Stimulated activated CD8-positive, alpha-beta memory T cell treated with anti-CD3 and anti-CD28 coated beads, Interleukin-7, amount 100 ng/mL, for 24 hours (primary cell): Measurements from ENCODE around the gene ZNF605.
A peak's percentile ranks its signal among the peaks of the same experiment; 100 is the strongest.
"Not testable (repeated sequence)": the region's sequence is repeated elsewhere in the genome, so short reads cannot be mapped to it uniquely, and the experiment has no call there.

ENCODE experiments used
- DNase-seq: peaks from one replicate; pipeline ENCODE4 v3.0.0-alpha.2; 2020; ENCODE audit warnings: low read depth

Gene ZNF605

DNA sequence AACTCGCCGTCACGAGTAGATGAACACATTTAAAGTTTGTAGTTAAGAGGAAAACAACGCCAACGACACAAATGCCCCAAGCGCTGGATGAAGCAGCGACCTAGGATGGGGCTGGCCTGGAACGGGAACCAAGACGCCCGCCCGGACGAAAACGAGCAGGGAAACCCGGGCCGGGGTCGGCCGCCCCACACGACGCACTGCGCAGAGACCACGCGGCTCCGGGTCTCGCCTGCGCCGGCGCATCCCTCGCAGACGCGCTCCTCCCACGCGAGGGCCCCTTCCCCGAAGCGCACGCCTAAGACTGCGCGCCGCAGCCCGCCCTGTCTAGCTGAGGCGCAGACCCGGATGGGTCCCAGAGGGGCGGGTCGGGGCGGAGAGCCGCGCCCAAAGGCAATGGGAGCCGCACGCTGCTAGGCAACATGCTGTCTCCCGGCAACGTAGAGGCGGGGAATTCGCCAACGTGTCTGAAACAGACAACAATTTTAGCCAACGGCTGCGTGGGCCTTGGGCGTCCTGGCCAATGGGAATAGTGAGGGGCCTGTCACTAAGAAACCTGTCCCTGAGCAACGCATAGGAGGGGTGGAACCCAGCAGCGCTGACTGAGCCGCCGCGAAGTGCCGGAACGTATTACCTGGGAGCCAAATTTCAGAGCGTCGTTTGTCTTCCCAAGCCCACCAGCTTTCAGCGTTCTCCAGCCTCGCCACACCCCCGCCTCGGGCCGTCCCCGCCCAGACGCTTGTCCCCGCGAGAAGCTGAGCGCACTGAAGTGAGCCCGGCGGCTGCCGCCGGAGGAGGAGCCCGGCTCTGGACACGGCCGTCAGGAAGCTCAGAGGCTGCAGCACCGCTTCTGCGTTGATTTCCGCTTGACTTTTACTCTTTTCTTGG, 47.7 kb downstream of the ZNF605 start:
- DNase-seq: peak; percentile 91

- DNase-seq: not testable (repeated sequence)
Observed at GRCh38 chr12:132907789-132908144, 48.3 kb downstream of the ZNF605 start.

- no peak for DNase-seq
Observed at GRCh38 chr12:132907216-132907615, 48.9 kb downstream of the ZNF605 start.

DNA sequence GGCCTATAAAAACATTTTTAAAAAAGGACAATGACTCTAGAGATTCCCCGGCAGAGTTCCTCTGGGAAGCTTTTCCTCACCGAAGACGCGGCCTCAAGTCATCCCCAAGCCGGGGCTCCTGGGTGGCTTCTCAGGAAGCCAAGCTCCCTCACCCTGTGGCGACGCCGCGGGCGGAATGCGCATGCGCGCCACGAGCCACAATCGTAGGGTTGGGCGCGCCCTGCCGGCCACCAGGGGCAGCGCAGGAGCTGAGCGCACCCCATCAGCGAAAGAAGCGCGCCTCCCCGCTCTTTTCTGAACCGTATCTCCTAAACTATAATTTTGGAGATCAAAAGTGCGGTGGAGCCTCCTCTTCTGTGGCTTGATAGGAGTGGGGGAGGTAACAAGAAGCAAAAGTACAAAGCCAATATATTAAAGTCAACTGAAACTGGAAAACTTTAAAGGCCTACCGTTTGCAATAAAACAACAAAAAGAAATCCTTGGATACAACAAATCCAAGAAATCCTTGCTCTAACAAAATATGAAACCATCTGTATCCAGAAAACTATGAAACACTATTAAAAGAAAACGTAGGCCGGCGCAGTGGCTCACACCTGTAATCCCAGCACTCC, 51.3 kb downstream of the ZNF605 start:
- DNase-seq: peak; percentile 83

- DNase-seq: no peak
Observed at GRCh38 chr12:132899033-132899432, 57.1 kb downstream of the ZNF605 start.

DNA sequence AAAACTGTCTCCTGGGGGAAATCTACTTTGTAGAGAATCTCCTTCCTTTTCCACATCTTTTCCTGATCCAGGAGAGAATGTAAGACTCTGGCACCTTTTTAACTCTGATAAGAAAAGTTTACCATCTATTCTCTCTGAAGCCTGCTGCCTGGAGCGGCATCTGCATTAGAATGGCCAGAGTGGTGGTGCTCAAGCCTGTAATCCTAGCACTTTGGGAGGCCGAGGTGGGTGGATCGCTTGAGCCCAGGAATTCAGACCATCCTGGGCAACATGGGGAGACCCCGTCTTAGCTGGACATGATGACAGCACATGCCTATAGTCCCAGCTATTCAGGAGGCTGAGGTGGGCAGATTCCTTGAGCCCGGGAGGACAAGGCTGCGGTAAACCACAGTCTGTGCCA, 67.3 kb downstream of the ZNF605 start:
- DNase-seq: no peak

DNA sequence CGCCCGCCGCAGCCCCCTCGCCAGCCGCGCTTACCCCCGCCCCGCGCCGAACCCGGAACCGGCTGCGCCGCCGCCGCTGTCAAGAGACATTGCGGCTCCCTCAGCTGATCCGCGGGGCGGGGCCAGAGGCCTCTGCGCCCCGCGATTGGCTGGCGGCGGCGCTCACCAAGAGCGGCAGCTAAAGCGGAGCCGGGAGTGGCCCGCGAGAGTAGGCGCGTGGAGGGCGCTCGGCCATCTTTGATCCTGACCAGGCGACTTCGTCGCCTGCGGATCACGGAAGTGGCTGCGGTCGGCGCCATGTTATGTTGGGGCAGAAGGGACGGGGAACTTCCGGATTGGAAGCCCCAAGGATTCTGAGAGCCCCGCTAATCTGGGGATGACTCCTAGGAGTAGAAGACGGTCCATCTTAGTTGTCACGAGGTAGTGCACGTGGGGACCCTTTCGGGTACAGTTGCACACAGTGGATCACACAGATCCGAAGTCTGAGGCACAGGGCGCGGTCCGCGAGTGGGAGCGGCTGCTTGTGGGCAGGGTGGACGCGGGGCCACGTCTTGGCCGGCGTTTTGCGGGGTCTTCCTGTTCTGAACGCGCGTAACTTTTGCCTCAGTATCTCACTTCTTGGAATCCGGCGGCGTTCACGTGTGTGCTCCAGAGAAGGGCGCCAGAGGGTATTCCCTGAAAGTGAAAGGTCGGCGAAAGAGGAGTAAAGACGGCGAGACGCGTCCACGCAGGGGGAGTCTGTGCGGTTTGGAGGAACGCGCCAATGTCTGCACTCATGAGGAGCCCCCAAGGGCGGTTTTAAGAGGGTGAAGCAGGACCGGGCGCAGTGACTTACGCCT, 68.4 kb downstream of the ZNF605 start, which contains the start of gene CHFR:
Gene CHFR (minus strand): TSS at position 93 of the 839 bp plus-strand sequence. CDS start 277 bp downstream, outside the sequence.
- DNase-seq: peak; percentile 83

DNA sequence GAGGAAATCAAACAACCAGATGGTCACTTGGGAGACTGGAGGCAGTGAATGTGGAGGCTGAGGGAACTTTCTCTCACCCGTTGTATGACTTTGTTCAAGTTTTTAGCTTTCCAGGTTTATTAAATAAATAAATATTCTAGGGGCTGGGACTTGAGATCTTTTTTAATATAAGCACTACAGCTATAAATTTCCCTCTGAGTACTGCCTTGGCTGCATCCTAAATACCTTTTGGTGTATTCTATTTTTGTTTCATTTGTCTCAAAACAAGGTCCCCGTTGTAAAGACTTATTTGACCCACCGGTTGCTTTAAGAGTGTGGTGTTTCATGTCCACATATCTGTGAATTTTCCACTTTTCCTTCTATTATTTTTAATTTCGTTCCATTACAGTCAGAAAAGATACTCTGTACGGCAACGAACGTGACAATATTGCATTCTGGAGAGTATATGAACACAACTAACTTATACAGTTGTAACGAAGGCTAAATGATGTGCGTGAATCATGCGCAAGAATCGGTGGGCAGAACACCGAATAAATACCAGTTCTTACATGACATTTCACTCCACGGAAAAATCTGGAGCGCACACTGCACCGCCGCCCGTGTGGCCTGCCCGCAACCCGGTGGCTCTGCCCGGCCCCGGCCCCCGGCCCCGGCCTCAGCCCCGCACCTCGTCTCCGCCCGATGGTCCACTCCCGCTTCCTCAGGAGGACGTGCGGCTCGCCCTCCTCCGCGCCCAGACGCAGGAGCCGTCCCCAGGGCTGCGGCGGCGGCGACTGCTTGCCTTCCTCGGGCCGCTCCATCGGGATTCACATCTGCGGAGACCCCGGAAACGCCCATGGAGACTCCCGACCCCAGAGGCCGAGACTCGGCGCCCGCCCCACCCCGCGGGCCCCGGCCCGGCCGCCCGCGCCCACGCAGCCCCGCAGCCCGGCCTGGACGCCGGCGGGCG, 69.3 kb downstream of the ZNF605 start:
- no peak for DNase-seq

GRCh38 chr12:132881818-132882217, 74.3 kb downstream of the ZNF605 start:
- no peak for DNase-seq

- not testable (repeated sequence) for DNase-seq
Observed at GRCh38 chr12:132874620-132875019, 81.5 kb downstream of the ZNF605 start.

DNA sequence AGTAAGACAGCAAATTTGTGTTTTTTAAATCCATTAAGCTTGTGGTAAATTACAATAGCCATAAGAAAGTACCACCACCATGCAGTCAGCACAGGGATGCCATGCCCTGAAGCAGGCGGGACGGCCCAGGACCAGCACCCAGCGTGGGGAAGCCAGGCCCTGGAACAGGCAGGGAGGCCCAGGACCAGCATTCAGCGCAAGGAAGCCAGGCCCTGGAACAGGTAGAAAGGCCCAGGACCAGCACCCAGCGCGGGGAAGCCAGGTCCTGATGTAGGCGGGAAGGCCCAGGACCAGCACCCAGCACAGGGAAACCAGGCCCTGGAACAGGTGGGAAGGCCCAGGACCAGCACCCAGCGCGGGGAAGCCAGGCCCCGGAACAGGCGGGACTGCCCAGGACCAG, 81.9 kb downstream of the ZNF605 start:
- DNase-seq: no peak

GRCh38 chr12:132873724-132874123, 82.4 kb downstream of the ZNF605 start:
- DNase-seq: no peak

GRCh38 chr12:132872975-132873421, 83.1 kb downstream of the ZNF605 start:
- no peak for DNase-seq

- no peak for DNase-seq
Observed at GRCh38 chr12:132872073-132872855, 83.8 kb downstream of the ZNF605 start.

- no peak for DNase-seq
Observed at GRCh38 chr12:132869551-132869950, 86.6 kb downstream of the ZNF605 start.
